ENCODE results near the gene PRR23E. TPM values are rescaled to one million over a fixed set of nuclear protein-coding genes. Genes with fewer than 3 reads are reported as not detected.
A peak's percentile ranks its signal among the peaks of the same experiment; 100 is the strongest.

PRR23E gene, protein sequence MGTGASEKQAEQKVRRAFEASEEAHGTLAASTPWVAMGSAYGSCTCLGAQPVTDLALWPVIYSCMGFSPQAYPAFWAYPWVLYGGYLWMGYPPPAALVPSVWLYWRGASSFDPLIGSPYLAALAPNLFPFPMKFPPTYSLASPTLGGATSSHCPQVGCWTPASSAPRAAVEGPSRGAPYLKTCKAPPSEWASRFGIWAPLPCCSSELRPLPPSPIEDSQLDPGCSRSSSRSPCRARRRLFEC
- total RNA-seq, result not detected
- not detected for polyA plus RNA-seq

DNA sequence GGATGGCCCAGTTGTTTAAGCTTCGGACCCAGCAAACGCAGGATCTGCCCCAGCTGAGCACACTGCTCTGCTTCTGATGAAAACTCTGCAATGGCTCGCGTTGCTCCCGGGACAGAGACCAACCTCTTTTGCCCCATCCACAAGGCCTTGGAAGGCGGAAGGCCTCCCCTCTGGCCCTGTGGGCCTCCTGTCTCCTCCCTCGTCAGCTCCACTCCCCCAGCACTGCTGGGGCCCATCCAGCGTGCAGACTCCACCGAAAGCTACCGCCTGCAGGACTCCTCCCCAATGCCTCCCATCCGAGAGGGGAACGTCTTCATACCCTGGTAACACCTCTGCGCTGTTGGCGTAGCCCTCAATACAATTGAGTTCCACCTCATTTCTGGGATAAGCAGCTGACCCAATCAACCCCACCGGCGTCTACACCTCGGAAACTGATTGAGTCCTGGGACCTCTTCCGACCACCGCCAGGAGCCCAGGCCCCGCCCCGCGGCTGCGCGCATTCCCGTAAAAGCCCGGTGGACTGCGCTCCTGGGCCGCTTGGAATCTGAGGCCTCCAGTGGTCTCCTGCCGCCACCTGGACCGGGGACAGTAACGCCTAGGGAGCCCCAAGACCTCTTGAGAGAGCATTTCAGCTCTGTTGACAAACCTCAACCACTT, at the start of gene PRR23E:
Gene PRR23E, plus strand, starts transcription at position 556 of the 657 bp plus-strand sequence. CDS start 3,555 bp downstream, outside the sequence.
- H3K27ac Mint-ChIP-seq, result peak within 1 kb of the TSS in 1 of 8 donors; percentile 51

DNA sequence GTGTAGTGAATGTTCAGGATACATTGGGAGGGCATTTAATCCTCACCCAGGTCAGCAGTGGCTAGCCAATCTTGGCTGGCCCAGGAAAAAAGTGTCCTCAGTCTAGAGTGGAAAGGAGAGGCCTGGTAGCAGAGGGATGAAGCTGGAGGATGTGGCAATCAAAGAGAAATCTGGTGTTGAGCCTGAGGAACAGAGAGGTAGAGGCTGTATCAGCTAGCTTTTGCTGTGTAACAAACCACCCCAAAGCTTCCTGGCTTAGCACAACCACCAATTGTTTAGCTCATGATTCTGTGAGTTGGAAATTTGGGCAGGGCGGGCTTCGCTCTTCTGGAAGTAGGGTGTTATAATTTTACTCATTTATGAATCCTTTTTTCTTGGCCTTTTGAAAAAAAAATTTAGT, 49.8 kb upstream of the PRR23E start:
- Mint-ChIP-seq H3K27ac (no peak overlapping the region), H3K9me3 (peaks cover 0 to 2% (median 0%) of the 10 kb centered on the region in 5 donors), H3K4me3 (no peak overlapping the region), H3K4me1 (no peaks in the 10 kb centered on the region), H3K36me3 (no peaks in the 10 kb centered on the region), H3K27me3 (peaks cover 2 to 12% of the 10 kb centered on the region in 2 donors)
- no peaks in the 10 kb centered on the region for H3K4me1 ChIP-seq (ENCODE audit: insufficient read depth, low read length)
- H3K27ac ChIP-seq (ENCODE audit: low read depth, low read length), result no peak overlapping the region
- H3K4me3 ChIP-seq (ENCODE audit: low read length), result no peak overlapping the region
- POLR2A ChIA-PET, result no interaction called here
- H3K9me3 ChIP-seq (ENCODE audit: low read length), result no peaks in the 10 kb centered on the region
- no peak for DNase-seq
- no peaks in the 10 kb centered on the region for H3K27me3 ChIP-seq (ENCODE audit: insufficient read depth, low read length, poor library complexity, severe bottlenecking)
- H3K36me3 ChIP-seq (ENCODE audit: insufficient read depth, low read length), result no peaks in the 10 kb centered on the region
- CTCF ChIA-PET, result no interaction called here

More for the DNA sequence above, at the start of gene PRR23E:
- peaks cover 5 to 17% (median 10%) of the 10 kb centered on the region in 5 donors for H3K9me3 Mint-ChIP-seq
- no peaks in the 10 kb centered on the region for H3K4me1 Mint-ChIP-seq
- no peak within 1 kb of the TSS for H3K4me3 Mint-ChIP-seq
- H3K36me3 ChIP-seq (ENCODE audit: insufficient read depth, low read length), result no peaks in the 10 kb centered on the region
- no peaks in the 10 kb centered on the region for H3K9me3 ChIP-seq (ENCODE audit: low read length)
- ChIA-PET CTCF (no interaction called here), POLR2A (no interaction called here)
- H3K4me1 ChIP-seq (ENCODE audit: insufficient read depth, low read length), result no peaks in the 10 kb centered on the region
- peaks cover under 1 to 5% of the 10 kb centered on the region in 2 donors for H3K27me3 Mint-ChIP-seq
- no peaks in the 10 kb centered on the region for H3K36me3 Mint-ChIP-seq
- H3K27me3 ChIP-seq (ENCODE audit: insufficient read depth, low read length, poor library complexity, severe bottlenecking), result no peaks in the 10 kb centered on the region
- no peak within 1 kb of the TSS for H3K27ac ChIP-seq (ENCODE audit: low read depth, low read length)
- H3K4me3 ChIP-seq (ENCODE audit: low read length), result no peak within 1 kb of the TSS
- DNase-seq, result no peak

DNA sequence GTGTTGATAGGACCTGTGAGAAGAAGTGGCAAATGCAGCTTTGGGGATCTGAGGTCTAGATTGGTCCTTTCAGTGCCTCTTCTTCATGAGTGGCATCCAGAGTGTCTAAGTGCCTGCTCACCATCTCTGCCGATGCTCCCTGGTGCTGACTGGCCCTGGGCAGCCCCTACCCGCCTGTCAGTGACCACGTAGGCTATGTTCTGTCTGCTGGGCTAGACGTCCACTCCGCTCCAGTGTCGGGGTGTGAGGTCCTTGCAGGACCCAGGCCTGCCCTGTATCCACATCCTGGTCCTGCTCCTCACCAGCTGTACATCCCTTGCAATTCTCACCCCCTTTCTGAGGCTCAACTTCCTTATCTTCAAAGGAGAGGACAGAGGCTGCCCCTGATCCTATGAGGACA, 48.3 kb upstream of the PRR23E start:
- no peaks in the 10 kb centered on the region for H3K36me3 Mint-ChIP-seq
- Histone ChIP-seq H3K9me3 (ENCODE audit: low read length) (no peaks in the 10 kb centered on the region), H3K27ac (ENCODE audit: low read depth, low read length) (no peak overlapping the region), H3K36me3 (ENCODE audit: insufficient read depth, low read length) (no peaks in the 10 kb centered on the region), H3K27me3 (ENCODE audit: insufficient read depth, low read length, poor library complexity, severe bottlenecking) (no peaks in the 10 kb centered on the region), H3K4me1 (ENCODE audit: insufficient read depth, low read length) (no peaks in the 10 kb centered on the region), H3K4me3 (ENCODE audit: low read length) (no peak overlapping the region)
- ChIA-PET CTCF (no interaction called here), POLR2A (no interaction called here)
- no peak overlapping the region for H3K4me3 Mint-ChIP-seq
- H3K9me3 Mint-ChIP-seq, result peaks cover 0 to 2% (median 0%) of the 10 kb centered on the region in 5 donors
- DNase-seq, result no peak
- H3K27me3 Mint-ChIP-seq, result peaks cover 5 to 10% of the 10 kb centered on the region in 2 donors
- no peak overlapping the region for H3K27ac Mint-ChIP-seq
- H3K4me1 Mint-ChIP-seq, result no peaks in the 10 kb centered on the region

DNA sequence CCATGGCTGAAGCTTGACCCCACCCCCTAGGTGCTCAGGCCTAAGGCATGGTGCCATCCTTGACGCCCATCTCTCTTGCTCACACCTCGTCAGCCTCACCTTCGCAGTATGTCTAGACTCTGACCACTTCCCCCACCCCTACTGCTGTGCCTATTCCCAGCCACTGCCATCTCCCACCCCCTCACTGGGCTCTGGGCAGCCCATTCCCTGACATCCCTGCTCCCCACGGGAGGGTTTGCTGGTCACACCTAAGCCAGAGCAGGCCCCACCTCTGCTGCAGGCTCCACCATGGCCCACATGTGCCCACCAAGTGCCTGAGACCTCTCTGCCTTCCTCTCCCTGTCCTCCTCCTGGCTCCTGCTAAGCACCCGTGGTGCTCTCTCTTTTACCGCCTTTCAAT, 47.7 kb upstream of the PRR23E start:
- Histone ChIP-seq H3K4me3 (ENCODE audit: low read length) (no peak overlapping the region), H3K36me3 (ENCODE audit: insufficient read depth, low read length) (no peaks in the 10 kb centered on the region), H3K27ac (ENCODE audit: low read depth, low read length) (no peak overlapping the region), H3K27me3 (ENCODE audit: insufficient read depth, low read length, poor library complexity, severe bottlenecking) (no peaks in the 10 kb centered on the region), H3K4me1 (ENCODE audit: insufficient read depth, low read length) (no peaks in the 10 kb centered on the region), H3K9me3 (ENCODE audit: low read length) (no peaks in the 10 kb centered on the region)
- no peak for DNase-seq
- peaks cover 5 to 10% of the 10 kb centered on the region in 2 donors for H3K27me3 Mint-ChIP-seq
- H3K9me3 Mint-ChIP-seq, result peaks cover 0 to 2% (median 0%) of the 10 kb centered on the region in 5 donors
- POLR2A ChIA-PET, result no interaction called here
- H3K27ac Mint-ChIP-seq, result no peak overlapping the region
- CTCF ChIA-PET, result no interaction called here
- H3K36me3 Mint-ChIP-seq, result no peaks in the 10 kb centered on the region
- H3K4me1 Mint-ChIP-seq, result no peaks in the 10 kb centered on the region
- H3K4me3 Mint-ChIP-seq, result no peak overlapping the region

DNA sequence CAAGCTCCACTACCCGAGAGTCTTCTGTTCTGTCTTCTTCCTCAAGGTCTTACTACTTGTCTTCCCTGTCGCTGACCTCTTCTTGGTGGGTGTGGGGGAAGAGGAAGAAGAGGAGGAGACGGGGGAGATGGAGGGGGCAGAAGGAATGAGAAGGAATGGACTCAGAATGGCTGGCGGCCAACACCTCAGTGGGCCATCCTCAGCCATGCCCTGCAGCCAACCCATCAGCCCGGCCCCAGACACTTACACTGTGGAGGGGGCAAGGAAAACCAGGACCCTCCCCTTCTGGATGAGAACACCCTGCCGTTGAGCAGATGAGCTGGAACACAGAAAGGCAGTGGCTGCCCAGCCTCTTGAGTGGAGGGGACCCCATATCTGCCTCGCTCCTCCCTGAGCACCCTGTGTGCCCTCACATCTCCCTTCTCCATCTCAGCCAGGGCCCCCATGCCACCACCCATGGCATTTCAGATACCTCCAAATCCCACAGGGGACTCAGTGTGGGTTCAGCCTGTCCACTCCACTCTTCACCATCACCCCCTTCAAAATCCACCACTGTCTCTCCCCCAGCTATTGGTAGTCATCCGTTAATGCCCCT, 45.5 kb upstream of the PRR23E start:
- Mint-ChIP-seq H3K9me3 (peaks cover 0 to 2% (median 0%) of the 10 kb centered on the region in 5 donors), H3K27ac (no peak overlapping the region), H3K27me3 (peaks cover 9 to 10% of the 10 kb centered on the region in 2 donors), H3K36me3 (no peaks in the 10 kb centered on the region), H3K4me3 (no peak overlapping the region), H3K4me1 (no peaks in the 10 kb centered on the region)
- POLR2A ChIA-PET, result no interaction called here
- no peaks in the 10 kb centered on the region for H3K4me1 ChIP-seq (ENCODE audit: insufficient read depth, low read length)
- no peak for DNase-seq
- CTCF ChIA-PET, result interaction anchor here (1.8 kb wide), 1 partner anchor 10 kb away, joined by 4 read pairs; no protein-coding TSS in a partner anchor
- no peaks in the 10 kb centered on the region for H3K27me3 ChIP-seq (ENCODE audit: insufficient read depth, low read length, poor library complexity, severe bottlenecking)
- no peaks in the 10 kb centered on the region for H3K36me3 ChIP-seq (ENCODE audit: insufficient read depth, low read length)
- H3K27ac ChIP-seq (ENCODE audit: low read depth, low read length), result no peak overlapping the region
- no peaks in the 10 kb centered on the region for H3K9me3 ChIP-seq (ENCODE audit: low read length)
- H3K4me3 ChIP-seq (ENCODE audit: low read length), result no peak overlapping the region

DNA sequence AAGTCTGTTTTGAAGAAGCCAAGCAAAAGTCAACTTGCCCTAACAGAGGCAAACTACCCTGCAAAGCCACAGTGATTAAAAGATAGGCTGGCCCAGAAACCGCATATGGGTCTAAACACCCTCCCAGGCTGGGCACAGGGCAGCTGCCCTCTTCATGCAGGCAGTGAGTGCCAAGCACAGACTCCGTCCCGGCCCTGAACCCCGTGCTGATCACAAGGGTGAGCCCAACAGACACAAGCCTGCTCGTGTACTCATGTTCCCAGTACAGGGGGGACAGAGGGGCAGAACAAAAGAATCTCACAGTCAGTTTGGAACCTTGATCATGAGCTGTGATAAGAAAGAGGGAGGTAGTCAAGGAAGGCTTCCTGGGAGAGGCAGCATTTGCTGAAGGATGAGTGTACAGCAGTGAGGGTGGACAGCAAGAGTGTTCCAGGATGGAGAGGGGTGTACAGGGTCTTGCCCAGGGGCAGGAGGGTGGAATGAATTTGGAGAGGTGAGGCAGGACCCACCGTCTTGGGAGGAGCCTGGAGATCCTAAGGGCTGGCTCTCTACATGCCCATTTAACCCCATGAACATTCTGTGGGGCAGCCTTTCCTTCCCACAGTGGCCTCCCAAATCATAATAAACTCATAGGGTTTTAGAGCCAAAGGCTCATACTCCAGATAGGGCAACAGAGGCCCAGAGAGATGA, 43.2 kb upstream of the PRR23E start:
- H3K27me3 Mint-ChIP-seq, result peaks cover 9 to 10% of the 10 kb centered on the region in 2 donors
- H3K36me3 ChIP-seq (ENCODE audit: insufficient read depth, low read length), result no peaks in the 10 kb centered on the region
- H3K27me3 ChIP-seq (ENCODE audit: insufficient read depth, low read length, poor library complexity, severe bottlenecking), result no peaks in the 10 kb centered on the region
- ChIA-PET CTCF (no interaction called here), POLR2A (no interaction called here)
- H3K4me3 Mint-ChIP-seq, result no peak overlapping the region
- no peak overlapping the region for H3K27ac Mint-ChIP-seq
- H3K4me1 Mint-ChIP-seq, result no peaks in the 10 kb centered on the region
- H3K36me3 Mint-ChIP-seq, result no peaks in the 10 kb centered on the region
- H3K4me3 ChIP-seq (ENCODE audit: low read length), result no peak overlapping the region
- no peaks in the 10 kb centered on the region for H3K4me1 ChIP-seq (ENCODE audit: insufficient read depth, low read length)
- H3K27ac ChIP-seq (ENCODE audit: low read depth, low read length), result no peak overlapping the region
- no peaks in the 10 kb centered on the region for H3K9me3 Mint-ChIP-seq
- H3K9me3 ChIP-seq (ENCODE audit: low read length), result no peaks in the 10 kb centered on the region
- DNase-seq, result no peak

DNA sequence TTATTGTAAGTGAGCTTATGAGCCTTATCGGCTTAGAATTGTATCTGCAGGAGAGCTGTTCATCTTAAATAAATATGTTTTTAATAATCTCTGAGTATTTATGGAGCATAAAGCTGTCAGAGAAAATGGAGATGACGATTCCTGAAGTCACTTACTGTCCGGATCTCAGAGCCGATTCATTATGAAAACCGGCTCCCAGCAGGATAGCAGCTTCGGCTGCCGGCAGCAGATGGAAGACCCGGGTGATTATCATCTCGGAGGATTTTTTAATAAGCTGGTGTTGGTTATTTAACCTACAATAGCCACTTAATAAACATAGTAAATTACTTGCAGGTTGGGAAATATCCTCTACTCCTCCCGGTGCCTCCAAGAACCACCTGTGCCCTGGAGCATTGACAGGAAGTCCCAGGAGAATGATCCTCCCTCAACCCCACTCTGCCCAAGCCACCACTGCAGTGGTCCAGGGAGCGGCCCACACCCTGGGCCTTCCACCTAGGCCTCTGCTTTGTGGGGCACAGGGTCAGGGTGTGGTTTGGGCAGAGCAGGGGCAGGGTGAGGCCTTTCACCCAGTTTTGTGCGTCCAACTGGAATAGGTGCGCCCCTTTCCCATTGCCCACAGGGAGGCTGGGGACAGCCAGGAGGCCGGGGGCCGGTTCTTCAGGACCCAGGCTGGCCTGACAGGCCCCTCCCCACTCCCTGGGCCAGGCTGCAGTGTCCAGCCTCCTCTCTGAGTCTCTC, 42.2 kb upstream of the PRR23E start:
- Histone ChIP-seq H3K4me1 (ENCODE audit: insufficient read depth, low read length) (no peaks in the 10 kb centered on the region), H3K9me3 (ENCODE audit: low read length) (no peaks in the 10 kb centered on the region), H3K27ac (ENCODE audit: low read depth, low read length) (no peak overlapping the region), H3K36me3 (ENCODE audit: insufficient read depth, low read length) (no peaks in the 10 kb centered on the region), H3K4me3 (ENCODE audit: low read length) (no peak overlapping the region), H3K27me3 (ENCODE audit: insufficient read depth, low read length, poor library complexity, severe bottlenecking) (no peaks in the 10 kb centered on the region)
- H3K36me3 Mint-ChIP-seq, result no peaks in the 10 kb centered on the region
- no peaks in the 10 kb centered on the region for H3K4me1 Mint-ChIP-seq
- H3K4me3 Mint-ChIP-seq, result no peak overlapping the region
- POLR2A ChIA-PET, result no interaction called here
- no peaks in the 10 kb centered on the region for H3K9me3 Mint-ChIP-seq
- no peak overlapping the region for H3K27ac Mint-ChIP-seq
- CTCF ChIA-PET, result no interaction called here
- peaks cover 9 to 10% of the 10 kb centered on the region in 2 donors for H3K27me3 Mint-ChIP-seq
- no peak for DNase-seq
